Thyroid gland (tissue), 4 donors: Measurements from ENCODE around the gene HLCS. TPM values are rescaled to one million over a fixed set of nuclear protein-coding genes. Genes with fewer than 3 reads are reported as not detected.
A peak's percentile ranks its signal among the peaks of the same experiment; 100 is the strongest.
"Not testable (repeated sequence)": the region's sequence is repeated elsewhere in the genome, so short reads cannot be mapped to it uniquely, and the experiment has no call there.

Source experiments
- DNase-seq, 2 donors: peaks; one replicate each; pipeline ENCODE4 v3.0.0-alpha.2; 2019
- H3K27ac ChIP-seq, 3 donors: fragments of 200-600 bp; sonication (generic); 1 replicate in 2 of 3; 2 replicates in 1 of 3; pipeline ENCODE4 v1.5.1; 2016 to 2019; ENCODE audit warnings: mild to moderate bottlenecking in 1 of 3, moderate library complexity in 1 of 3
- H3K27me3 ChIP-seq: fragments of 200-600 bp; sonication (generic); one replicate; pipeline ENCODE4 v1.5.1; 2019
- H3K36me3 ChIP-seq, 2 donors: fragments of 200-600 bp; sonication (generic); one replicate each; pipeline ENCODE4 v1.5.1; 2016 to 2019
- H3K4me1 ChIP-seq, 2 donors: fragments of 200-600 bp; sonication (generic); one replicate each; pipeline ENCODE4 v1.5.1; 2017 to 2019
- H3K4me3 ChIP-seq, 3 donors: fragments of 200-600 bp; sonication (generic); replicated peaks in 1 of 3; 1 replicate in 2 of 3; 2 replicates in 1 of 3; pipeline ENCODE4 v1.5.1; 2016; ENCODE audit warnings: mild to moderate bottlenecking in 1 of 3
- H3K9me3 ChIP-seq: fragments of 200-600 bp; sonication (generic); one replicate; pipeline ENCODE4 v1.5.1; 2017
- POLR2A ChIP-seq, 2 donors: fragments of 450-650 bp; IDR thresholded peaks; one replicate each; pipeline ENCODE4 v1.6.1; 2017; ENCODE audit warnings: antibody characterized with exemption in 2 of 2, mild to moderate bottlenecking in 2 of 2, moderate library complexity in 1 of 2
- WGBS, 2 donors: methylation state at CpG; one replicate each; pipeline ENCODE4 v1.1.5; 2017; 5-methylcytosine and 5-hydroxymethylcytosine counted together
- intact Hi-C: fragments of 100-400 bp; cut with DNase I; formaldehyde crosslinking; loops from one replicate; pipeline ENCODE4 v1.15.1; 2023
- total RNA-seq, 4 donors: library from RNA; depleted of rRNA; stranded (reverse); fragments of >200 nt; gene quantifications; one replicate each; pipeline ENCODE4 v1.2.3, GENCODE V29; 2016
- TF ChIP-seq, protein P1 (sequence below), 6 experiments: fragments of 200-600 bp in 3 of 6; fragments of 450-650 bp in 3 of 6; sonication (generic) in 3 of 6; IDR thresholded peaks; one replicate each; pipeline ENCODE4 v1.5.1; 2016 to 2019; ENCODE audit warnings: antibody characterized with exemption in 6 of 6, mild to moderate bottlenecking in 2 of 6, inconsistent platforms in 1 of 6, moderate library complexity in 1 of 6

Gene HLCS
- total RNA-seq, 4 donors from 2014 or later = 34.2 to 70.7 (median 43.4) TPM

GRCh38 chr21:37005548-37006485 lies 39.3 kb upstream of the HLCS start:
- no peak for DNase-seq
- Histone ChIP-seq H3K4me1 (peaks cover 4 to 14% of the 10 kb centered on the region in 2 donors), H3K27me3 (no peaks in the 10 kb centered on the region), H3K27ac (no peak overlapping the region), H3K4me3 (peak overlapping the region in 2 of 3 donors; percentile 2 to 37), H3K36me3 (no peaks in the 10 kb centered on the region), H3K9me3 (no peaks in the 10 kb centered on the region)
- 27 to 35% methylated on average over 24 to 55 of the region's 76 CpGs for WGBS, 2 donors
- intact Hi-C loops = no loop called here
- TF ChIP-seq, protein P1, sequence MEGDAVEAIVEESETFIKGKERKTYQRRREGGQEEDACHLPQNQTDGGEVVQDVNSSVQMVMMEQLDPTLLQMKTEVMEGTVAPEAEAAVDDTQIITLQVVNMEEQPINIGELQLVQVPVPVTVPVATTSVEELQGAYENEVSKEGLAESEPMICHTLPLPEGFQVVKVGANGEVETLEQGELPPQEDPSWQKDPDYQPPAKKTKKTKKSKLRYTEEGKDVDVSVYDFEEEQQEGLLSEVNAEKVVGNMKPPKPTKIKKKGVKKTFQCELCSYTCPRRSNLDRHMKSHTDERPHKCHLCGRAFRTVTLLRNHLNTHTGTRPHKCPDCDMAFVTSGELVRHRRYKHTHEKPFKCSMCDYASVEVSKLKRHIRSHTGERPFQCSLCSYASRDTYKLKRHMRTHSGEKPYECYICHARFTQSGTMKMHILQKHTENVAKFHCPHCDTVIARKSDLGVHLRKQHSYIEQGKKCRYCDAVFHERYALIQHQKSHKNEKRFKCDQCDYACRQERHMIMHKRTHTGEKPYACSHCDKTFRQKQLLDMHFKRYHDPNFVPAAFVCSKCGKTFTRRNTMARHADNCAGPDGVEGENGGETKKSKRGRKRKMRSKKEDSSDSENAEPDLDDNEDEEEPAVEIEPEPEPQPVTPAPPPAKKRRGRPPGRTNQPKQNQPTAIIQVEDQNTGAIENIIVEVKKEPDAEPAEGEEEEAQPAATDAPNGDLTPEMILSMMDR (IDR thresholded peaks at IDR 0.05) = no peak
- TF ChIP-seq POLR2A (IDR thresholded peaks at IDR 0.05) = no peak

GRCh38 chr21:37003917-37004316 lies 37.4 kb upstream of the HLCS start:
- H3K4me3 ChIP-seq, DNase-seq, H3K27ac ChIP-seq, H3K27me3 ChIP-seq, intact Hi-C loops, H3K9me3 ChIP-seq, H3K36me3 ChIP-seq: not testable (repeated sequence)
- H3K4me1 ChIP-seq = peaks cover 4 to 14% of the 10 kb centered on the region in 2 donors
- 73 to 84% methylated on average over 3 of the region's 3 CpGs for WGBS, 2 donors

DNA sequence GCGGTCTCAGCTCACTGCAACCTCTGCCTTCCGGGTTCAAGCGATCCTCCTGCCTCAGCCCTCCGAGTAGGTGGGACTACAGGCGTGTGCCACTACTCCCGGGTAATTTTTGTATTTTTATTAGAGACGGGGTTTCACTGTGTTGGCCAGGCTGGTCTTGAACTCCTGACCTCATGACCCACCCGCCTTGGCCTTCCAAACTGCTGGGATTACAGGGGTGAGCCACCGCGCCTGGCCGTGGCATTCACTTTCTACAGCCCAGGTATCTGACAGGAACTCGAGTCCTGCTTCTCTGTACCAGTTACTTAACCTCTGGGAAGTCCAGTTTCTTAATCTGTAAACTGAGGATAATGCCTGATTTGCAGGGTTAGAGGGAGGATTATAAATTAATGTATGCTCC lies 36.4 kb upstream of the HLCS start:
- DNase-seq, H3K4me3 ChIP-seq, H3K36me3 ChIP-seq, H3K9me3 ChIP-seq, H3K27me3 ChIP-seq, intact Hi-C loops, H3K27ac ChIP-seq: not testable (repeated sequence)
- WGBS, 2 donors = 85 to 89% methylated on average over 12 of the region's 12 CpGs
- peaks cover 4 to 14% of the 10 kb centered on the region in 2 donors for H3K4me1 ChIP-seq

GRCh38 chr21:37001441-37001840 lies 35.0 kb upstream of the HLCS start:
- Histone ChIP-seq H3K36me3 (no peaks in the 10 kb centered on the region), H3K4me1 (peaks cover 0 to 7% of the 10 kb centered on the region in 2 donors), H3K4me3 (no peak overlapping the region), H3K27ac (no peak overlapping the region), H3K27me3 (no peaks in the 10 kb centered on the region), H3K9me3 (no peaks in the 10 kb centered on the region)
- intact Hi-C loops = no loop called here
- TF ChIP-seq, protein P1 (IDR thresholded peaks at IDR 0.05) = no peak
- TF ChIP-seq POLR2A (IDR thresholded peaks at IDR 0.05) = no peak
- WGBS, 2 donors = 59 to 63% methylated on average over 3 of the region's 3 CpGs
- no peak for DNase-seq

GRCh38 chr21:37000381-37000780 lies 33.9 kb upstream of the HLCS start:
- H3K36me3 ChIP-seq = no peaks in the 10 kb centered on the region
- H3K4me1 ChIP-seq = no peaks in the 10 kb centered on the region
- no peak overlapping the region for H3K4me3 ChIP-seq
- H3K27ac ChIP-seq = no peak overlapping the region
- no peaks in the 10 kb centered on the region for H3K27me3 ChIP-seq
- WGBS, 2 donors = 79 to 93% methylated on average over 4 of the region's 4 CpGs
- no peak for DNase-seq
- no peak for TF ChIP-seq POLR2A (IDR thresholded peaks at IDR 0.05)
- TF ChIP-seq, protein P1 (IDR thresholded peaks at IDR 0.05) = no peak
- intact Hi-C loops = no loop called here
- H3K9me3 ChIP-seq = no peaks in the 10 kb centered on the region
